H9 (cell line): ENCODE results near the gene TARS2. TPM values are rescaled to one million over a fixed set of nuclear protein-coding genes. Genes with fewer than 3 reads are reported as not detected.

Experiments
- DNase-seq: peaks from one replicate; pipeline ENCODE4 v3.0.0-alpha.2; 2017
- H2AFZ ChIP-seq: one replicate; pipeline ENCODE4 v1.6.1; 2013; ENCODE audit warnings: mild to moderate bottlenecking, low read length, control low read depth, moderate library complexity
- H2AK5ac ChIP-seq: 2 replicates; pipeline ENCODE4 v1.6.1; 2013; ENCODE audit warnings: low read length, control low read depth, mixed read lengths; ENCODE audit not compliant: insufficient read length
- H2BK120ac ChIP-seq: one replicate; pipeline ENCODE4 v1.6.1; 2013; ENCODE audit warnings: low read depth, mild to moderate bottlenecking, low read length, control low read depth, inconsistent platforms; ENCODE audit not compliant: poor library complexity, severe bottlenecking
- H2BK12ac ChIP-seq: 2 replicates; pipeline ENCODE4 v1.6.1; 2013; ENCODE audit warnings: low read length, control low read depth, mixed read lengths, low read depth; ENCODE audit not compliant: insufficient read length
- H2BK15ac ChIP-seq: 2 replicates; pipeline ENCODE4 v1.6.1; 2013; ENCODE audit warnings: low read depth, low read length, control low read depth
- H2BK20ac ChIP-seq: one replicate; pipeline ENCODE4 v1.6.1; 2013; ENCODE audit warnings: low read depth, mild to moderate bottlenecking, low read length, control low read depth, inconsistent platforms; ENCODE audit not compliant: poor library complexity, severe bottlenecking
- H2BK5ac ChIP-seq: 2 replicates; pipeline ENCODE4 v1.6.1; 2013; ENCODE audit warnings: low read length, control low read depth, mixed read lengths; ENCODE audit not compliant: insufficient read length
- H3K14ac ChIP-seq: 2 replicates; pipeline ENCODE4 v1.6.1; 2013; ENCODE audit warnings: low read length, control low read depth; ENCODE audit not compliant: insufficient read depth
- H3K18ac ChIP-seq: 2 replicates; pipeline ENCODE4 v1.6.1; 2013; ENCODE audit warnings: low read depth, mild to moderate bottlenecking, mixed read lengths, low read length, control low read depth; ENCODE audit not compliant: insufficient read length
- H3K23ac ChIP-seq: 2 replicates; pipeline ENCODE4 v1.6.1; 2013; ENCODE audit warnings: low read length, control low read depth, mixed read lengths, low read depth; ENCODE audit not compliant: insufficient read length
- H3K23me2 ChIP-seq: 2 replicates; pipeline ENCODE4 v1.6.1; 2013; ENCODE audit warnings: low read depth, mild to moderate bottlenecking, mixed read lengths, low read length, control low read depth; ENCODE audit not compliant: insufficient read length, poor library complexity, severe bottlenecking
- H3K27ac ChIP-seq: 2 replicates; pipeline ENCODE4 v1.5.1; 2013; ENCODE audit warnings: low read length, control low read depth, mixed read lengths, low read depth; ENCODE audit not compliant: insufficient read length
- H3K27me3 ChIP-seq: 2 replicates; pipeline ENCODE4 v1.6.1; 2013; ENCODE audit warnings: low read length, control low read depth, inconsistent platforms; ENCODE audit not compliant: insufficient read depth
- H3K4ac ChIP-seq: 2 replicates; pipeline ENCODE4 v1.6.1; 2013; ENCODE audit warnings: low read depth, mild to moderate bottlenecking, control low read depth, inconsistent platforms, low read length, moderate library complexity
- H3K4me1 ChIP-seq: 2 replicates; pipeline ENCODE4 v1.6.1; 2013; ENCODE audit warnings: low read length, control low read depth, inconsistent platforms; ENCODE audit not compliant: insufficient read depth
- H3K4me2 ChIP-seq: 2 replicates; pipeline ENCODE4 v1.6.1; 2013; ENCODE audit warnings: low read length, control low read depth, mixed read lengths; ENCODE audit not compliant: insufficient read length, insufficient read depth
- H3K56ac ChIP-seq: 2 replicates; pipeline ENCODE4 v1.6.1; 2013; ENCODE audit warnings: low read depth, mild to moderate bottlenecking, mixed read lengths, low read length, control low read depth; ENCODE audit not compliant: insufficient read length
- H3K79me1 ChIP-seq: 2 replicates; pipeline ENCODE4 v1.6.1; 2013; ENCODE audit warnings: low read depth, mild to moderate bottlenecking, moderate library complexity, low read length, control low read depth, inconsistent platforms; ENCODE audit not compliant: insufficient read depth, poor library complexity, severe bottlenecking
- H3K79me2 ChIP-seq: 2 replicates; pipeline ENCODE4 v1.6.1; 2013; ENCODE audit warnings: low read length, control low read depth, inconsistent platforms; ENCODE audit not compliant: insufficient read depth
- H3K9ac ChIP-seq: 2 replicates; pipeline ENCODE4 v1.6.1; 2013; ENCODE audit warnings: low read length, control low read depth, mixed read lengths; ENCODE audit not compliant: insufficient read length; ENCODE audit errors: extremely low read depth
- H3K9me3 ChIP-seq: one replicate; pipeline ENCODE4 v1.6.1; 2013; ENCODE audit warnings: low read depth, low read length, inconsistent platforms; ENCODE audit not compliant: control insufficient read depth
- H3T11ph ChIP-seq: one replicate; pipeline ENCODE4 v1.6.1; 2013; ENCODE audit warnings: mild to moderate bottlenecking, low read length, control low read depth, inconsistent platforms
- H4K20me1 ChIP-seq: one replicate; pipeline ENCODE4 v1.6.1; 2013; ENCODE audit not compliant: control insufficient read depth, insufficient read length, insufficient read depth
- H4K5ac ChIP-seq: 2 replicates; pipeline ENCODE4 v1.6.1; 2013; ENCODE audit warnings: low read depth, mild to moderate bottlenecking, mixed read lengths, low read length, control low read depth; ENCODE audit not compliant: insufficient read length
- H4K8ac ChIP-seq: replicated peaks from 2 replicates; pipeline ENCODE4 v1.6.1; 2013; ENCODE audit warnings: low read length, control low read depth, mixed read lengths, low read depth; ENCODE audit not compliant: insufficient read length
- H4K91ac ChIP-seq: 2 replicates; pipeline ENCODE4 v1.6.1; 2013; ENCODE audit warnings: low read depth, mild to moderate bottlenecking, moderate library complexity, mixed read lengths, low read length, control low read depth; ENCODE audit not compliant: insufficient read length
- H3K27ac Mint-ChIP-seq, 3 experiments: 2 replicates in 2 of 3; 3 replicates in 1 of 3; pipeline ENCODE4 v1.8.0; 2020 to 2021; ENCODE audit warnings: mixed read lengths in 3 of 3, mild to moderate bottlenecking in 1 of 3, moderate library complexity in 1 of 3
- H3K27me3 Mint-ChIP-seq: 2 replicates; pipeline ENCODE4 v1.8.0; 2021; ENCODE audit warnings: low read depth, mild to moderate bottlenecking, moderate library complexity, mixed read lengths
- H3K36me3 Mint-ChIP-seq, 3 experiments: 2 replicates in 2 of 3; 3 replicates in 1 of 3; pipeline ENCODE4 v1.8.0; 2020 to 2021; ENCODE audit warnings: low read depth in 3 of 3, mixed read lengths in 3 of 3; ENCODE audit not compliant: insufficient read depth in 1 of 3
- H3K4me1 Mint-ChIP-seq, 2 experiments: 2 replicates each; pipeline ENCODE4 v1.8.0; 2020; ENCODE audit warnings: mixed read lengths in 2 of 2
- H3K4me3 Mint-ChIP-seq, 2 experiments: 2 replicates in 1 of 2; 3 replicates in 1 of 2; pipeline ENCODE4 v1.8.0; 2020 to 2021; ENCODE audit warnings: mild to moderate bottlenecking in 2 of 2, mixed read lengths in 2 of 2, moderate library complexity in 1 of 2
- H3K9me3 Mint-ChIP-seq, 2 experiments: 2 replicates in 1 of 2; 3 replicates in 1 of 2; pipeline ENCODE4 v1.8.0; 2020; ENCODE audit warnings: mild to moderate bottlenecking in 2 of 2, mixed read lengths in 2 of 2, moderate library complexity in 1 of 2
- WGBS: extraction: QIAGEN DNeasy Blood & Tissue Kit; methylation state at CpG from one replicate; pipeline ENCODE4 v1.1.7; 2013; ENCODE audit warnings: missing lambda C conversion rate, low lambda C conversion rate, mixed read lengths; ENCODE audit not compliant: insufficient read length; ENCODE audit errors: extremely low coverage; 5-methylcytosine and 5-hydroxymethylcytosine counted together
- total RNA-seq: library from RNA; stranded (reverse); gene quantifications from 2 replicates; pipeline ENCODE4 v1.2.1, GENCODE V29; 2021
- TF ChIP-seq, protein P1 (sequence below): fragments of 200-600 bp; sonication (generic); conservative IDR thresholded peaks from 3 replicates; pipeline ENCODE4 v1.8.0; 2021; ENCODE audit warnings: antibody characterized with exemption, mild to moderate bottlenecking

TARS2 gene
- total RNA-seq, 1 experiment from 2014 or later: 36.5 TPM

DNA sequence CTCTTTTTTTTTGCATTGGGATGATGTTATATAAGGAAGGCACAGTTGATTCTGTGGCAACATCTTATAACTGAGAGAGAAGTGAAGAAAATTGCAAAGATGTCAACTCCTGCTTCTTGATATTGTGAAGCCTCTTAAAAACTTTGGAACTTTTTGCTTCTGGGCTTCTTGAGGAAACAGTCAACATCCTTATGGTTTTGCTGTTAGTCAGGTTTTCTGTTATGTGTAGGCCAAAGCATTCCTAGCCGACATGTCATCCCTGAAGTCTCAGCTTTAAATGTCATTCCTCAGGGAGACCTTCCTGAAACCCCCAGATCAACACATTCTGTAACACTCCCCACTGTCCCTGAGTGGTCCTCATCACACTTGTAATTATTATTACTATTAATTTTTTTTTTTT, 41.0 kb downstream of the TARS2 start:
- Histone ChIP-seq H4K5ac (no peak overlapping the region), H3K4me1 (no peaks in the 10 kb centered on the region), H3K4me2 (no peak overlapping the region), H3K23ac (no peak overlapping the region), H2BK12ac (no peak overlapping the region), H3K27me3 (no peaks in the 10 kb centered on the region), H3K27ac (no peak overlapping the region), H4K91ac (no peak overlapping the region), H3K79me1 (no peaks in the 10 kb centered on the region), H3K9me3 (no peaks in the 10 kb centered on the region), H3K4ac (no peak overlapping the region), H3K9ac (no peak overlapping the region), H2BK5ac (no peak overlapping the region), H2BK120ac (no peak overlapping the region), H3K14ac (no peak overlapping the region), H2BK15ac (no peak overlapping the region), H2AK5ac (no peak overlapping the region), H2BK20ac (no peak overlapping the region), H3K18ac (no peak overlapping the region), H2AFZ (no peak overlapping the region), H4K8ac (no peak overlapping the region), H3T11ph (no peak overlapping the region), H3K56ac (no peak overlapping the region), H4K20me1 (no peaks in the 10 kb centered on the region), H3K23me2 (no peaks in the 10 kb centered on the region), H3K79me2 (no peaks in the 10 kb centered on the region)
- WGBS: no CpG with 5 or more reads among the region's 1 CpG
- no peak for DNase-seq
- no peaks in the 10 kb centered on the region for H3K9me3 Mint-ChIP-seq
- no peak overlapping the region for H3K4me3 Mint-ChIP-seq
- H3K36me3 Mint-ChIP-seq: no peaks in the 10 kb centered on the region
- no peaks in the 10 kb centered on the region; the same call in 1 of the 2 replicates for H3K27me3 Mint-ChIP-seq
- H3K27ac Mint-ChIP-seq: no peak overlapping the region
- TF ChIP-seq, protein P1, sequence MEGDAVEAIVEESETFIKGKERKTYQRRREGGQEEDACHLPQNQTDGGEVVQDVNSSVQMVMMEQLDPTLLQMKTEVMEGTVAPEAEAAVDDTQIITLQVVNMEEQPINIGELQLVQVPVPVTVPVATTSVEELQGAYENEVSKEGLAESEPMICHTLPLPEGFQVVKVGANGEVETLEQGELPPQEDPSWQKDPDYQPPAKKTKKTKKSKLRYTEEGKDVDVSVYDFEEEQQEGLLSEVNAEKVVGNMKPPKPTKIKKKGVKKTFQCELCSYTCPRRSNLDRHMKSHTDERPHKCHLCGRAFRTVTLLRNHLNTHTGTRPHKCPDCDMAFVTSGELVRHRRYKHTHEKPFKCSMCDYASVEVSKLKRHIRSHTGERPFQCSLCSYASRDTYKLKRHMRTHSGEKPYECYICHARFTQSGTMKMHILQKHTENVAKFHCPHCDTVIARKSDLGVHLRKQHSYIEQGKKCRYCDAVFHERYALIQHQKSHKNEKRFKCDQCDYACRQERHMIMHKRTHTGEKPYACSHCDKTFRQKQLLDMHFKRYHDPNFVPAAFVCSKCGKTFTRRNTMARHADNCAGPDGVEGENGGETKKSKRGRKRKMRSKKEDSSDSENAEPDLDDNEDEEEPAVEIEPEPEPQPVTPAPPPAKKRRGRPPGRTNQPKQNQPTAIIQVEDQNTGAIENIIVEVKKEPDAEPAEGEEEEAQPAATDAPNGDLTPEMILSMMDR: no peak
- peaks cover 7 to 9% of the 10 kb centered on the region in 2 experiments for H3K4me1 Mint-ChIP-seq
